ENCODE measurements around the gene ORC1.

Gene ORC1

GRCh38 chr1:52337439-52337838 lies 66.8 kb downstream of the ORC1 start:
- Mint-ChIP-seq H3K27ac (no peak overlapping the region), H3K4me1 (no peaks in the 10 kb centered on the region)

GRCh38 chr1:52334906-52335528 lies 69.2 kb downstream of the ORC1 start:
- no peak for ATAC-seq
- Mint-ChIP-seq H3K4me1 (no peaks in the 10 kb centered on the region), H3K4me3 (no peak overlapping the region), H3K36me3 (no peaks in the 10 kb centered on the region), H3K27ac (no peak overlapping the region), H3K9me3 (no peaks in the 10 kb centered on the region)
- no peak for DNase-seq (ENCODE audit: low spot score in 2 of 2)

More at GRCh38 chr1:52337439-52337838, 66.8 kb downstream of the ORC1 start:
- Mint-ChIP-seq H3K4me3 (no peak overlapping the region), H3K9me3 (no peaks in the 10 kb centered on the region), H3K36me3 (no peaks in the 10 kb centered on the region)
- ATAC-seq (no peak), DNase-seq (ENCODE audit: low spot score in 2 of 2) (no peak)

- no peaks in the 10 kb centered on the region for H3K9me3 Mint-ChIP-seq
- no peak for DNase-seq (ENCODE audit: low spot score in 2 of 2)
- no peak overlapping the region for H3K4me3 Mint-ChIP-seq
- H3K36me3 Mint-ChIP-seq: no peaks in the 10 kb centered on the region
- H3K27ac Mint-ChIP-seq: no peak overlapping the region
- ATAC-seq: no peak
- no peaks in the 10 kb centered on the region for H3K4me1 Mint-ChIP-seq
Measured at GRCh38 chr1:52332411-52332810, 71.8 kb downstream of the ORC1 start.

- Mint-ChIP-seq H3K27ac (no peak overlapping the region), H3K36me3 (no peaks in the 10 kb centered on the region), H3K4me3 (no peak overlapping the region), H3K4me1 (no peaks in the 10 kb centered on the region), H3K9me3 (no peaks in the 10 kb centered on the region)
- DNase-seq (ENCODE audit: low spot score in 2 of 2): no peak
- no peak for ATAC-seq
Measured at GRCh38 chr1:52328615-52329014, 75.6 kb downstream of the ORC1 start.

- ATAC-seq: no peak
- H3K4me3 Mint-ChIP-seq: no peak overlapping the region
- H3K9me3 Mint-ChIP-seq: no peaks in the 10 kb centered on the region
- H3K36me3 Mint-ChIP-seq: no peaks in the 10 kb centered on the region
- H3K27ac Mint-ChIP-seq: no peak overlapping the region
- no peak for DNase-seq (ENCODE audit: low spot score in 2 of 2)
- H3K4me1 Mint-ChIP-seq: no peaks in the 10 kb centered on the region
Measured at GRCh38 chr1:52325786-52326185, 78.4 kb downstream of the ORC1 start.

GRCh38 chr1:52323731-52324130 lies 80.5 kb downstream of the ORC1 start:
- H3K36me3 Mint-ChIP-seq: no peaks in the 10 kb centered on the region
- ATAC-seq: no peak
- H3K27ac Mint-ChIP-seq: no peak overlapping the region
- H3K4me3 Mint-ChIP-seq: no peak overlapping the region
- DNase-seq (ENCODE audit: low spot score in 2 of 2): no peak
- no peaks in the 10 kb centered on the region for H3K4me1 Mint-ChIP-seq
- H3K9me3 Mint-ChIP-seq: no peaks in the 10 kb centered on the region

Data from stimulated activated effector memory CD8-positive, alpha-beta T cell treated with anti-CD3 and anti-CD28 coated beads, Interleukin-12 subunit alpha, Interleukin-12 subunit beta, amount 100 ng/mL, for 72 hours (primary cell).